Fibroblast of peridontal ligament (primary cell): ENCODE data around the gene LRRC56.
A peak's percentile ranks its signal among the peaks of the same experiment; 100 is the strongest.

Experiments
- DNase-seq: peaks from one replicate; pipeline ENCODE4 v3.0.0-alpha.2; 2010; ENCODE audit errors: extremely low read depth

The LRRC56 gene

DNA sequence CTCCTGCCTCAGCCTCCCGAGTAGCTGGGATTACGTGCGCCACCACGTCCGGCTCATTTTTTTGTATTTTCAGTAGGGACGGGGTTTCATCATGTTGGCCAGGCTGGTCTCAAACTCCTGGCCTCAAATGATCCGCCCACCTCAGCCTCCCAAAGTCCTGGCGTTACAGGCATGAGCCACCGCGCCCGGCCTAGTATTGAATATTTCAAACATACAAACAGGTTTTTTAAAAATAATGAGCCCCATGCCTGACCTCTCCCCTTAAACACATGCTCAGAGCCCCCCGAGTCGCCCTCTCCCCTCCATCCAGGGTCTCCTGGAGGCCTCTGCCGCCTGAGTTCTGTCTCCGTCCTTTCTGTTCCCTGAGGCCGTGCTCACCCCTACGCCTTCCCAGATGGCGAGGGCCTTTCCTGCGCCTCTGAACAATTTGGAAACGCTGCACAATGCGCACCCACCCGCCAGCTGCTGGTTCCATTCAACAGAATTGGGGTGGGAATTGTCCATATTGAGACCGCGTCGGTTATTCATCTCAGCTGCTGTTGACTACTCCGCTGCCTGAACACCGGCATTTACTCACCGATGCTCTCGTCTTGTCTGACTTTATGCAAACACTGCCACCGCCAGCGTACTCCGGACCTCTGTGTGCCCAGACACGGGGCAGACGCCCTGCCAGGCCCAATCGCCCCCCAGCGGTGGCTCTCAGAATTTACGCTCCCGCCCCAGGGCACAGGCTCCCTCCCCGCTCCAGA, 16.7 kb upstream of the LRRC56 start:
- DNase-seq = no peak

DNA sequence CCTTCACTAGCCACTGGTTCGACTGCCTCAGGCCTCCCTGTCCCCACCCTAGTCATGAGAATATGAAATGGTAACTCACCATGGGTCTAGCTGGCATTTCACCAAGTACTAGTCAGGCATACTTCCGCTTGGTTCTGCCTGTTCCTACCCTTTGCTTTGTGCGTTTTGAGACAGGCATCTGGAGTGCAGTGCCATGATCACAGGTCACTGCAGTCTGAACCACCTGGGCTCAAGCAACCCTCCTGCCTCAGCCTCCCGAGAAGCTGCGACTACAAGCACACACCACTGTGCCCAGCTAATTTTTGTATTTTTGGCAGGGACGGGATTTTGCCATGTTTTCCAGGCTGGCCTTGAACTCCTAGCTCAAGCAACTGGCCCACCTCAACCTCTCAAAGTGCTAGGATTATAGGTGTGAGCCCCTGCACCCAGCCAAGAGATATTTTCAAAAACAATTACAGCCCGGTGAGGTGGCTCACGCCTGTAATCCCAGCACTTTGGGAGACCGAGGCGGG, 16.1 kb upstream of the LRRC56 start:
- DNase-seq = no peak

DNA sequence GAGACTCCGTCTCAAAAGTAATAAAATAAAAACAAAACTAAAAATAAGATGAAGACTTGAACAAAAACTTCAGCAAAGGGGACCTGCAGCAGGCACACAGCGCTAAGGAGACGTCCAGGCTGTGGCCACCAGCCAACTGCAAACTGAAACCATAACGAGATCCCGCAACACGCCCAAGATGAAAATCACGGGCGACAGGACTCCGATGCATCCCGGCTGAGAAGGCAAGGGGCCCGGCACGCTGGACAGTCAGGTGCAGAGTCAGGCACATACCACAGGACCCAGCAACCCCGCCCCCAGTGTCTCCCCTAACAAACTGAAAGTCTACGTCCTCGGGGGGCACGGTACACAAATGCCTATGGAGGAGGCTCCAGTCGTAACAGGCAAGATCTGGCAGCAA, 11.1 kb upstream of the LRRC56 start:
- DNase-seq = no peak

DNA sequence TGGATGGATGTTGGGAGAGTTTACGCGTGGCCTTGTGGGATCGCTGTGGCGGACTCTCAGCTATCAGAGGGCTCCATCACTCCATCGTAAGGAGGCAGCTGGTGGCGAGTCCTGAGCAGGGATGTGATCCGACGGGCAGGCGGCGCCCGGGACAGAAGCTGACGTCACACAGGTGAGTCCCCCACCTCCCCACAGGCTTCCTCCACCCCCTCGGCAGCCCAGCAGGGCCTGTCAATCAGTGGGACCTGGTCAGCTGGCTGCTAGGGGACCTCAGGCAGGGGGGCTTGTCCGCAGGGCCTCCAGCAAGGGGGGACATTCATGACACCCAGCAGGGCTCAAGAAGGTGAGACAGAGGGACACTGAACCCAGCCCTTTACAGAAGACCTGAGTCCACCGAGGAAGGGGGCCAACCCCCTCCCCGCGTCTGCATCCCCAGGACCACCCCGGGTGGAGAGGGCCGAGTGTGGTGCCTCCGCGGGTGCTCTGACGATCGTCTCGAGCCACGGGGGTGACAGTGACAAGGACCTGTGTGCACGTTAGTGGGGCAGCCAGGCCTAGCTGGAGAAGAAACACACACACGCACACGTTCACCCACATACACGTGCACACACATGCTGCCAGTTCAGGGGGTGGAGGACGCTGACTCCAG, 9.0 kb upstream of the LRRC56 start:
- no peak for DNase-seq

DNA sequence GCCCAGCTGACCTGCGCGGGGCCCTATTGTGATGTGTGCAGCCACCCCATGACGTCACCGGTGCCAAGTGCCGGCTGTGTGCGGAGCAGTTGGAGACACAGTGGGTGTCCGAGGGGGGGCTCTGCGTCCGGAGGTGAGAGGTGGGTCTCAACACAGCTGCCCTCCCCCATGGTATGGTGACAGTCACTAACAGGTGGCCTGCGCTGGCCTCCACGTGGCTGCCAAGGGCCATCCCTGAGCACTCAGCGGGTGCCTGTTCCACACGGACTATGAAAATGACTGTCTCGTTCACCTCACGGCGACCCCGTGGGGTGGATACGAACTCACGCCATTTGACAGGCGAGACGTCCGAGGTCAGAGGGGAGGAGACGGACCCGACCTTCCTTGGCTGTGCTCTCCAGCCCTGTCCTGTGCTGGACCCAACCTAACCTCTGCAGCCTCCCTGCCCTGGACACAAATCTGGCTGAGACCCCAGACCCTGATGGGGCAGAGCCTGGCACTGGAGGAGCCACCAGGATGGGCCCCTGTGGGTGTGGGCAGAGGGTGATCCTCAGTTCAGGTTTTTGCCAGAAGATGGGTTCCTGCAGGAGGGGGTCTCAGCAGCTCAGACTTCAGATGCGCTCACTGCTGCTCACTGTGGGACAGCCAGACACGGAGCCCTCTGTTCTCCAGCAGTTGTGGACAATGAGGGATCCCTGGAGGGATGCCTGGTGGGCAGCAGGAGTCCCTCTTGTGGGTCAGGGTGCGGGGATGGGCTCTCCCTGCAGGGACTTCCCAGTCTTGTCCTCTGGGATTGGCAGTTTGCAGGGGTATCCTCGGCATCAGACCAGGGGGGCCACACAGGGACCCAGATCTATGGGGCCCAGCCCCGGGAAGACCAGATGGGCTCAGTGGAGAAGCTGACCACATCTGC, 8.3 kb upstream of the LRRC56 start:
- DNase-seq = no peak

DNA sequence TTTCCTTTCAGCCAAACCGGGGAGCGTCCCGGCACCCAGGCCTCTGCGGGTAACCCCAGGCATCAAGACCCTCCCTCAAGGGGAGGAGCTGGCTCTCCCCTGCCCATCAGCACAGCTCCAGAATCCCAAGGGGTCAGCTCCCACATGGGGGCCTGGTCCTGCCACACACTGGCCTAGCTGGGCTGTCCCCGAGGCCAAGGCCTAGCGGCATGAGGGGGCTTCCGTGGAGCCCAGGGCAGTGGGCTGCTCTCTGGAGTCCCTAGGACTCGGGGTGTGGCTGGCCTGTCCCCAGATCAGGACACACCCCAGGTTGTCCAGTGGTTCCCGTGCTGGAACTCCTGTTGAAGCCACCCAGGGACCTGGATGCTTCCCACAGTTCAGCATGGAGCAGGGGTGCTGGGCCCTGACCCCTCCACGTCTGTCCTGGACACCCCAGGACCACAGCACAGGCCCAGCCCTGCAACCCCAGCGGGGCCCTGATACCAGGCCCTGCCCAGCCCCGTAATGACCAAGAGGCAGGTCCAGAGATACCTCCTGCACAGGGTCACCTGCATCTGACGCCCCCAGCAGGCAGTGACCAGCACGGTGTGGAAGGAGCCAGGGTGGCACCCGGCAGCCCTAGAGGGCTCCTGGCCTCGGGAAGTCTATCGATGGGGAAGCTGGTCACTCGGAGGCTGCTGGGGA, 7.5 kb upstream of the LRRC56 start:
- no peak for DNase-seq

DNA sequence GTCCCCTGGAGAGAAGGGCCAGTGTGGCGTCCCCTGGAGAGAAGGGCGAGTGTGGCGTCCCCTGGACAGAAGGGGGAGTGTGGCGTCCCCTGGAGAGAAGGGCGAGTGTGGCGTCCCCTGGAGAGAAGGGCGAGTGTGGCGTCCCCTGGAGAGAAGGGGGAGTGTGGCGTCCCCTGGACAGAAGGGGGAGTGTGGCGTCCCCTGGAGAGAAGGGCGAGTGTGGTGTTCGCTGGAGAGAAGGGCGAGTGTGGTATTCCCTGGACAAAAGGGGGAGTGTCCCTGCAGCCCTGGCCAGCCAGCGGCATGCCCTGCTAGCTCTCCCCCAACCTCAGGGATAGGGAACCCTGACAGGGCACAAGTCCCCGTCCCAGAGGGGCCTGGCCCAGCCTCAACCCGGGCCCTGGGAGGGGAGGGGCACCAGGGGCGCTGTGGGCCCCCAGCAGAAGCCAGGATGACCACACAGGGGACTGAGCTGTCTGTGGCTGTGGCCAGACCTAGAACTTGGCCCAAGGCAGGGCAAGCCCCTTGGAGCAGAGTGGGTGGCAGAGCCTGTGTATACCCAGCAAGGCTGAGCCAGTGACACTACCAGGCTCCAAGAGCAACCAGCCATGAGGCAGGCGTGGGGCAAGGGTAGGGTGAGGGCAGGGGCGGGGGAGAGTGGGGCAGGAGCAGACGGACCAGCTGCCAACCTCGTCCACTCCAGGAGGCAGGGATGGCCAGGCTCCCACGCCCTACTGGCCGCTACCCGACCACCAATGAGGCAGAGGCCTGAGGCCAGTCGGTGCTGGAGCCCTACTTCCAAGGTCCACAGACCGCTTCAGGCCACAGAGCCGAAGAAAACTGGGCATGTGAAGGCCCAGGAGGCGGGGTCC, 6.1 kb upstream of the LRRC56 start:
- no peak for DNase-seq

DNA sequence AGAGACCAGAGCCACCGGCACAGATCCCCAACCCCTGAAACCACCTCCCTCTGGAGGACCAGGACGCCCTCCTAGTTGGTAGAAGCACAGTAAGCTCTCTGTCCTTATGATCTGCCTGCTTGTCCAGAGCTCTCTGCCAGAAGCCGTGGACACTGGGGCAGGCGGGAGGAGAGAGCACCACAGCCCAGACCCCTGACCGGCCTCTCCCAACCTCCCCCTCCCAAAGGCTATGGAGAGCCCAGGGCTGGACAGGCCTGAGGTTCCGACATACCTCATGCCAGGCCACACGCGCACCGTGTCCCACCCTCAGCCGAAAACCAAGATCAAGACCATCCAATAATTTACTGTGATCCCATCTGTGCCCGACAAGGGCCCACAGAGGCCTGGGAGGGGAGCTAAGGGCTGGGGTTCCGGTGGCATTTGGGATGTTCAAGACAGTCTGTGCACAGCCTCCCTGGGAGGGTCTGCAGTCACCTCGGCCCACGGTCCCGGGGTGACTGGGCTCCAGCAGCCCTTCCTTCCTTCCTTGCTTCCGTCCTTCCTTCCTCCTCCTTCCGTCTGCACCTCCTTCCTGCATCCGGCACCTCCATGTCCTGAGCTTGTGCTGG, 5.3 kb upstream of the LRRC56 start:
- DNase-seq = no peak

DNA sequence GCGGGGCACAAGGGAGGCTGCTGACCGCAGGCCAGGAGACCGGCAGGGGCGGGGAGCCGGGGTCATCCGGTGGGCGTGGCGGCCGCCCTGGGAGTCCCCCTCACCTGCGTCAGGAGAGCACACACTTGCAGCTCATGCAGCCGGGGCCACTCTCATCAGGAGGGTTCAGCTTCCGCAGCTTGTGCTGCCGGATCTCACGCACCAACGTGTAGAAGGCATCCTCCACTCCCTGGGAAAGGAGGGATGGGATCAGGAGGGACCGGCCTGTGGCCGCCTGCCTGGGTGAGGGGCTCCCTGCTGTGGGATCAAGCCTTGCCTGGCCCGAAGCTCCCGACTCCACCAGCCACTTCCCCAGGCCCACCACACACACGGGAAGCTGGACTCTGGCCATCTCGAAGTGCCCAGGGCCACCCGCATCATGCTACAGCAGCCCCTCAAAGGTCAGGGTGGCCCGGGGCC, 4.8 kb upstream of the LRRC56 start:
- no peak for DNase-seq

DNA sequence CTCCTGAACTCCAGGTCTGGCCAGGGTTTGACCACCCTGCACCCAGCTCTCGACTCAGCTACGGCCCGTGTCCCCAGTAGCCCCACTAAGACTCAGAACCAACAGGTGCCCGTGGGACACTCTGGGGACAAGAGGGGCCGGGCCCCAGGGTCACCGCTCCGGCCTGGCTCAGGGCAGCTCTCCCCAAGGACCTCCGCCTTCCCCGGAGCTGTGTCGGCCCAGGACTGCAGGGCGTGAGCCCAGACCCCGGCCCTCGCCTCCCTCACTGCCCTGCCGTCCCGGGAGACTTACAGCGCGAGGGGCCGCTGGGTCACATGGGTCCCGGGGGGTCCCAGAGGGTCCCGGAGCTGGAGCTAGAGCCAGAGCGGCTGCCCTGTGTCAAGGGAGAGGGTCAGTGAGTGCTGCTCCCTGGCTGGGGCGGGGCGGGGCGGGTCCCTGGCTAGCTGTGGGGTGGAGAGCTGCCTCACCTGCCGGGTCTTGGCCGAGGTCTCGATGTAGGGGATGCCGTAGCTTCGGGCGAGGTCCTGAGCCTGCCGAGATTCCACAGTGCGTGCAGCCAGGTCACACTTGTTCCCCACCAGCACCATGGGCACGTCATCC, 4.2 kb upstream of the LRRC56 start:
- no peak for DNase-seq

DNA sequence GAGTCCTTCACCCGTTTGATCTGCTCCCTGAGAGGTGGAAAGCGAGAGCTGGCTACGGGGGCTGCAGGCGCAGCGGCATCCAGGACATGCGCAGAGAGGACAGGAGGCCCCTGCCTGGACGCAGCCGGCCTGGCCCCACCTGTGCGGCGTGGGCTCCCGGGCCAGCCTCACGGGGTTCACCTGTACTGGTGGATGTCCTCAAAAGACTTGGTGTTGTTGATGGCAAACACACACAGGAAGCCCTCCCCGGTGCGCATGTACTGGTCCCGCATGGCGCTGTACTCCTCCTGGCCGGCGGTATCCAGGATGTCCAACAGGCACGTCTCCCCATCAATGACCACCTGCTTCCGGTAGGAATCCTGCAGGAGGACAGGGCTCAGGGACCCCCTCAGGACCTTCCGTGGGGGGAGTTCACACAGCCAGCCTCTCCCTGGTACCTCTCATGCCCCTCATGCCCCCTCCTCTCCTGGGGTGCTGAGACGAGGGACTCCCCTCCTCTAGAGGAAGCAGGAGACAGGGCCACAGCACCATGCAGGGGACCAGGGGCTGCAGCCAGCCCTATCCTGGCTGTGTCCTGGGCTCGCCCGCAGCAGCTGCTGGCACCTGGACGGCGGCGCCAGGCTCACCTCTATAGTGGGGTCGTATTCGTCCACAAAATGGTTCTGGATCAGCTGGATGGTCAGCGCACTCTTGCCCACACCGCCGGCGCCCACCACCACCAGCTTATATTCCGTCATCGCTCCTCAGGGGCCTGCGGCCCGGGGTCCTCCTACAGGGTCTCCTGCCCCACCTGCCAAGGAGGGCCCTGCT, 3.5 kb upstream of the LRRC56 start:
- DNase-seq = no peak

DNA sequence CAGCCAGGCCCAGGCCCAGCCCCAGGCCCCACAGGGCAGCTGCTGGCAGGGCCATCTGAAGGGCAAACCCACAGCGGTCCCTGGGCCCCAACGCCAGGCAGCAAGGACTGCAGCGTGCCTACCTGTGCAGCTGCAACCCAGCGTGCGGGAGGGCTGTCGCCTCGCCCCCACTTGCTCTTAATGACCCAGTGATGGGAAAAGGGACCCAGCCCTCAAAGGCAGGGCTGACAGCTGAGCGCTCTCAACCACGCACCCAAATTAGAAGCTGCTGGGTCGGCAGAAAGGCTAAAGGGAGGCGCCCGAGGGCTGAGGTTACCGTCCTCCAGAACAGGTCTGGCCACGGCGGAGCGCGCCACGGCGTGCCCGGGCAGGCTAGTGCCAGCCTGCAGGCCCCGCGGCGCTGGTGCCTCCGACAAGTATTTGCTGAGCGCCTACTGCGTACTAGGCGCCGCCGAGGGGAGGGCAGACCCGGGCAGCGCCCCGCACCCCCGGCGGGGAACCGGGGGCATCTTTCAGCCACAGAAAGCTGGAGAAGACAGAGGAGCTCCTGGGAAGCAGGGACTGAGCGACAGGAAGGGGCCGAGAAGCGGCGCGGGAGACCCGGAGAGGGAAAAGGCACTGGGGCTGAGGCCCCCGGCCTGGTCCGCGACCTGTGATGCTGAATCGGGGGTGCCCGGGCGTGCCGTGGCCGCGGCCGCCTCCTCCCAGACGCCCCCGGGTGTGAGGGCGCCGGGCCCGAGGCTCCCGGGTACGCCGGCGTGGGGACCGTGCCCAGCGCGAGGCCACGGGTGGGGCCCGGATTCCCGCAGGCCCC, 2.7 kb upstream of the LRRC56 start:
- no peak for DNase-seq

DNA sequence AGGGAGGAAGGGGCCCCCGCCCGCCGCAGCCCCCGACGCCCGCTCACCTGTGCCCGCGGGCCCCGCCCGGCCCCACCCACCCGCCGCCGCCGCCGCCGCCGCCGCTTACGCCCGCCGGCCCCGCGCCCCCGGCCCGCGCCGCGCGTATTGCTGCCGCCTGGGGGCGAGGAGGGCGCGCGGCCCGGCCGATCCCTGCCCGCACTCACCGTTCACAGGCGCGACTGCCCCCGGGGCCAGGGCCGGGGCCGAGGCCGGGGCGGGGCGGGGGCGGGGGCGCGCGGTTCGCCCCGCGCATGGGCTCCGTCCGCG, 2.2 kb upstream of the LRRC56 start:
- DNase-seq = no peak

DNA sequence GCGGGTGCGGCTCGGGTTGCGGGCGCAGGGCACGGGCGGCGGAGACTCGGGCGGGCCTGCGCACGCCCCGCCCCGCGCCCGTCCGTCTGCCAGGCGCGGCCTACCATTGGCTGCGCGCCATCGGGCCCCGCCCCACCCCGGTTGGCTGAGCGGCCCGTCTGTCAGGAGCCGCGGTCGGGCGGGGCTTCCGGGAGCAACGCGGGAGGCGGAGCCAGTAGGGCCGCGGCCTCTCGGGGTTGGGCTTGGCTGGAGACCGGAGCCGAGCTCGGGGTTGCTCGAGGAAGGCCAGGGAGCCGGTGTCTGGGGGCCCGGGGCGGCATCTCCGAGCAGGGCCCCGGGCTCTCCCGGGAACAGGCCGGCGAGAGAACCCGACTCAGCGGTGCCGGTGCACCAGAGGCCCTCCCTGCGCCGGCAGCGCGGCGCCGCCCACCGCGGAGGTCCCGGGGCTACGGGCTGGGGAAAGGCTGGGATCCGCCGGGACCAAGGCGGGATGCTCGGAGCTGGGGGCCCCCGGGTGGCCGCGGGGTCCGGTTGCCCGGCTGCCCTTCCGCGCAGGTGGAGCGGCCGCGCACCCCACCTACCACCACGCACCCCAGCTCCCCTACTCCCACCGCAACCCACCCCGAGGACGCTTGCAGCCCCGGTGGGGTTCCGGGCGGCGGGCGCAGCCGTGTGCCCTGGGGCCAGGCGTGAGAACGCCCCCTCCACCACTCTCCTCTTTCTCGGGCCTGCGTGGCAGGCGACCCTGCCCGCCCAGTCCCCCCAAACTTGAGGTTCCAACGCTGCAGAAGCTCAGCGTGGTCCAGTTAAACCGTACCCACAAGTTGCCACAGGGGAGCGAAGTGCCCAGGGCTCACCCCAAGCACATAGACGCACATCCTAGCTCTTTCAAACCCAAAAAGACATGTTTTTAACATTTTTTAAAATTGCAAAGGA, 1.5 kb upstream of the LRRC56 start, which contains the start of gene HRAS:
HRAS (minus strand) TSS at position 58 of the 936 bp plus-strand sequence.
- DNase-seq = peak; percentile 90

DNA sequence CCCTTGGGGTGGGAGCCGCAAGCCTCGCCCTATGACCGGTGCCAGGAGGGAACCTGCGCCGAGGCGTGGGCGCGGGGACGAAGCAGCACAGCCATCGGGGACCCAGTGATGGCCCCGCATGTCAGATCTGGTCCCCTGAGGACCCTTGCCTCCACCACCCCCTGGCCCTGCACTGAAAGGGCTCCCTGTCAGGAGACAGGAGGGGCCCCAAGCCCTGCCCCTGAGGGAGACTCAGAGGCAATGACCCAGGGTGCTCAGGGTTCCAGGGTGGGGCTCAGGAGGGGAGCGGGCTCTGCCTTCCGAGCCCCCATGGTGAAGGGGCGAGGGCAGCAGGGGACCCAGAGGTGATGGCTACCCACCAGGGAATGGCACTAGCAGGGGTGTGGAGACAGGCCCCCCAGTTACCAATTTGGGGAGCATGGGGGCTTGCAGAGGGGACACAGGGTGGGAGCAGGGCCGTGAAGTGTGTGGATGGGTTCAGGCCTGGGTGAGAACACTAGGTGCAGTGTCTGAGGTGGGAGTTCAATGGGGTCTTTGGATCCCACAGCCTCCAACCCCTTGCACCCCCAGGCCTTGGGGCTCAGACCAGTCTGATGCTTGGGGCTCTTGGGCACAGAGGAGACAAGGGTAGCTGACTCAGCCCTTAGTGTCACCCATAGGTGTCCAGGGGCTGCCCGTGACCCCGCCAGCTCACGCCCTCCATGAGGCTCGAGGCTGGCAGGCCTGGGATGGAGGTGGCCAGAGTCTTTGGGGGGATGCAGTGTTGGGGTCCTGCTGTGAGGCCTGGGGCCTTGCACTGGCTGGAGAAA, 499 bp downstream of the LRRC56 start:
- DNase-seq = no peak

DNA sequence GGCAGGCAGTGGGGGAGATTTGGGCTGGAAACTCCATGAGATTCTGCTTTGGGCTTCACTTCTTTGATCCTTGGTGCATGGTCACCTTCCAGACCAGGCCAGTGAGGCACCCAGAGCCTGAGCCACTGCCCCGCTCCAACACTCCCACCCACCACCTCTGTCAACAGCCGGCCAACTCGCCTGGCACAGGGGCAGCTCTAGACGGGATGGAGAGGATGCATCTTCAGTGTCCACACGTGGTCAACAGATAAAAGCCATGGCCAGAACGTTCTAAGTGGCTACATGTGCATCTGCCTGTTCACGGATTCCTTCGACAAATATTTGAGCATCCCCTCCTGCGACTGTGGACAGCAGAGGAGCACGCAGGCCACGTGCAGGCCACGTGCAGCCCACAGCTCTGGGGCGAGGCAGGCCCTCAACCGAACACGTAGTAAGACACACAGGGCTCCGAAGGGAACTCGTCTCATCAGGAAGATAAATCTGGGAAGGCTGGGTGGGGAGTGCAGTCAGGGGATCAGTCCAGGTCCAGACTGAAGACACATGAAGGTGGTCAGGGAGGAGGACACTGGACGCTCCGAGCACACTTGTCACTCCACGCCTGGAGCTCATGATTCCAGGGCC, 1.2 kb downstream of the LRRC56 start:
- DNase-seq = no peak
